Activated CD4-positive, CD25-positive, alpha-beta regulatory T cell treated with anti-CD3 and anti-CD28 coated beads, Interleukin-2, amount 50 U/mL, for 16 hours (primary cell): ENCODE measurements around the gene PLA2G4C.
"Not testable (repeated sequence)": the region's sequence is repeated elsewhere in the genome, so short reads cannot be mapped to it uniquely, and the experiment has no call there.

Experiments used
- DNase-seq: peaks from one replicate; pipeline ENCODE4 v3.0.0-alpha.2; 2020; ENCODE audit warnings: low read depth, low spot score

The PLA2G4C gene

DNA sequence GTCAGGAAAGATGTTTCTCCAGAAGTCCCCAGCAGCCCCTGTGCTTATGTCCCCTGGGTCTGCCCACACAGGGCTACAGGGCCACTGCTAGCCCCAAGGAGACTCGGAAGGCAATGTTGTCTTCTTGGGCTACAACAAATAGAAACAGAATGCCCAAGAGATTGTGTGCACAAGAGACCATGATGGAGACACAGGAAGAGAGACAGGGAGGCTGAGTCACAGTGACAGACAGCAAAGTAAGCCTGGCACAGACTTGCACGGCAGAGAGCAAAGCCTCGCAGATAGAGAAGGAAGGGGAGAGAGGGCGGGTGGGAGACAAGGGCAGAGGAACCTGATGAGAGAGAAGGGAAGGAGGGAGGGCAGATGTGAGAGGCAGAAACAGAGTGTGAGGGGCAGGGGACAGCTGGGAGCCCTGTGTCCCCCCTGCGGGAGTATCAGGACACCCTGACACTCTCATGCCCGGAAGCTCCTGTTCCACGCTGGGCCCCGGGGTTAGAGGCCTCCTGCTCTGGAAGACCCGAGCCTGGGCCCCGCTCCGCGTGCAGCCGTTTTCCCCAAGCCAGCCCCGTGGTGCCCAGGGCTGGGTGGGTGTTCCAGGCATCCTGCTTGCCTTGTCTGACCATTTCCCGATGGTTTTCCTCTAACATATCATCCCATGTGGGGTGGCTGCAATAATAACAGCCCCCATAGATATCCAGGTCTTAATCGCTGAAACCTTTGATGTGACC is 2.7 kb upstream of the PLA2G4C start:
- DNase-seq = no peak

GRCh38 chr19:48111280-48111679 is 663 bp upstream of the PLA2G4C start:
- DNase-seq = no peak

DNA sequence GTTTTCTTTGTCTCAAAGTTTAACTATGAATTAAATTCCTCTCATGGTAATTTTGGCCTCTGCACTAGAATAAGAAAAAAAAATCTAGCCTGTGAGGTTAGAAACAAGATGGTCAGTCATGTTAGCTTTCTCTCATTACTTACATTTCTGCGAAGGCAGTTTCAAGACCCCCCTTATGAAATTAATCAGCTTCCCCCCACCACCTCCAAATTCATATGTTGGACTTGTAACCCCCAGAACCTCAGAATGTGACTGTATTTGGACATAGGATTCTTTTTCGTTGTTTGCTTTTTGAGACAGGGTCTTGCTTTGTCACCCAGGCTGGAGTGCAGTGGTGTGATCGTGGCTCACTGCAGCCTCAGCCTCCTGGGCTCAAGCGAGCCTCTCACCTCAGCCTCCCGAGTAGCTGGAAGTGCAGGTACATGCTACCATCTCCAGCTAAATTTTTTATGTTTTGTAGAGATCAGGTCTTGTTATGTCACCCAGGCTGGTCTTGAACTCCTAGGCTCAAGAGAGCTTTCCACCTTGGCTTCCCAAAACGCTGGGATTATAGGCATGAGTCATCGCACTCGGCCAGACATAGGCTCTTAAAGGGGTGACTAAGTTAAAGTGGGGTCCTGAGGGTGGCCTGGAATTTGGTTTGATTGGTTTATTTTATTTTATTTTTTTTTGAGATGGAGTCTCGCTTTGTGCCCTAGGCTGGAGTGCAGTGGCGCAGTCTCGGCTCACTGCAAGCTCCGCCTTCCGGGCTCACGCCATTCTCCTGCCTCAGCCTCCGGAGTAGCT is 1.4 kb downstream of the PLA2G4C start:
- no peak for DNase-seq

- DNase-seq = no peak
These were observed 6.7 kb downstream of the PLA2G4C start for GRCh38 chr19:48103922-48104321.

- no peak for DNase-seq
These were observed 7.5 kb downstream of the PLA2G4C start for GRCh38 chr19:48102870-48103751.

DNA sequence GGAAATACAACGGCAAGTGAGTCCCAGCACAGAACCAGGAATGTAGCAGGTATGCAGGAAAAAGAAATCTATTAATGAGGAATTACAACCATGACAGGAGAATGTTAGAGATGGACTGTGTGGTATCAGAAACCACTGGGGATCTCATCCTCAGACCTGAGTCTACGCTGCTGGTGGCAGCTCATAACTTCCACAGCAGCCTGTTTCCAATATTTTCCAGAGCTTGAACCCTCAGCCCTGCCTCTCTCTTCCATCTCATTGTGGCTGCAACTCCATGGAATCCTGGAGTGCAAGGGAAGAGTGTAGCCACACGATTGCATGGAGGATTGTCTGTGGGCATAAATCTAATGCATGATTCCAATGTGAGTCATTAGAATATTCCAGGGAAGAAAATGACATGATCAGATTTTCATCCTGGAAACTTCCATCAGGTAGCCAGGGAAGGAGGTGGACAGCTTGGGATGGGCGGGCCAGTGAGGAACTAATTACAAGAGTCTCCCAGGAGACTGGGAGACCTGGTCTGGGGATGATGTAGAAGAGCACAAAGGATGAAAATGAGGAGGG is 14.9 kb downstream of the PLA2G4C start:
- no peak for DNase-seq

GRCh38 chr19:48094855-48095203 is 15.8 kb downstream of the PLA2G4C start:
- no peak for DNase-seq

GRCh38 chr19:48094129-48094854 is 16.3 kb downstream of the PLA2G4C start:
- no peak for DNase-seq

DNA sequence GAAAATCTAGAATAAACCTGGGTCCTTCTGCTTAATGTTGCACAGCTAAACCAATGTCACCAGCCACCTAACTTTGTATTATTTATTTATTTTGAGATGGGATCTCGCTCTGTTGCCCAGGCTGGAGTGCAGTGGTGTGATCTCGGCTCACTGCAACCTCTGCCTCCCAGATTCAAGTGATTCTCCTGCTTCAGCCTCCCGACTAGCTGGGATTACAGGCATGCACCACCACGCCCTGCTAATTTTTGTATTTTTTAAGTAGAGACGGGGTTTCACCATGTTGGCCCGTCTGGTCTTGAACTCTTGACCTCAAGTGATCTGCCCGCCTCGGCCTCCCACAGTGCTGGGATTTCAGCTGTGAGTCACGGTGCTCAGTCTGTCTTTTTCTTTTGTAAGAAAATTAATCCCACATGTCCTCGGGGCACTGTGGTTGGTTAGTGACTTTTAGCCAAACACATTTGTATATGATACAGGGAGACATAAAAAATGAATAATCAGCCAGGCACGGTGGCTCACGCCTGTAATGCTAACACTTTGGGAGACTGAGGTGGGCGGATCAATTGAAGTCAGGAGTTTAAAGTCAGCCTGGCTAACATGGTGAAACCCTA is 19.4 kb downstream of the PLA2G4C start:
- DNase-seq = not testable (repeated sequence)

DNA sequence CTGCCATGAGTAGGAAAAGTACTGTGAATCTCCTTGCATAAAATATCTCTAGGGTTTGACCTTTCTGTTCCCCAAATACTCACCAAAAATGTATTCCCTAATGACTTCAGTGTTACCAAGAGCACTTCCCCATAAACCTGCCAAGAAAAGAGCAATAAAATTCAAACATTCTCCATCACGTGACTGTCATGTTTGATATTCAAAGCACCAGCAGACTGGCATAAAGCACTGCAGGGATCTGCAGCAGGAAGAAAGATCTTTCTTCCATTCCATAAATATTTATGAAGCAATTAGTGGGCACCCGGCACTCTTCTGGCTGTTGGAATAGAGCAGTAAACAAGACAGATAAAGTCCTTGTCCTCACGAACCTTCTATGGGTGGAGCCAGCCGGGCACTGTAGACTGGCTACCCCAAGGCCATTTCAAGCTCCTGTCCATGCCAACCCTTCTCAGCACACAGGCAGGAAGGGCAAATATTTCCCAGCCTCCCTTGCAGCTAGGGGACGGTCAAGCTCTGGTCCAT is 20.3 kb downstream of the PLA2G4C start:
- DNase-seq = no peak

DNA sequence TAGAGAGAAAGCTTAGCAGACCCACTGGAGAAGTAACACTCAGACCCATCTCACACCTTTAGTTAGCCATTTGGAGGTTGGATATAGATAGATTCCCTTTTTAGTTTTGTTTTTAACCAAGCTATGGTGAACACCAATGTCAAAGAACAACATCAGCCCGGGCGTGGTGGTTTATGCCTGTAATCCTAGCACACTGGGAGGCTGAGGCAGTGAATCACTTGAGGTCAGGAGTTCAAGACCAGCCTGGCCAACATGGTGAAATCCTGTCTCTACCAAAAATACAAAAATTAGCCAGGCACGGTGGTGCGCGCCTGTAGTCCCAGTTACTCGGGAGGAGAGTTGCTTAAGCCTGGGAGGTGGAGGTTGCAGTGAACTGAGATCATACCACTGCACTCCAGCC is 21.6 kb downstream of the PLA2G4C start:
- DNase-seq = not testable (repeated sequence)

DNA sequence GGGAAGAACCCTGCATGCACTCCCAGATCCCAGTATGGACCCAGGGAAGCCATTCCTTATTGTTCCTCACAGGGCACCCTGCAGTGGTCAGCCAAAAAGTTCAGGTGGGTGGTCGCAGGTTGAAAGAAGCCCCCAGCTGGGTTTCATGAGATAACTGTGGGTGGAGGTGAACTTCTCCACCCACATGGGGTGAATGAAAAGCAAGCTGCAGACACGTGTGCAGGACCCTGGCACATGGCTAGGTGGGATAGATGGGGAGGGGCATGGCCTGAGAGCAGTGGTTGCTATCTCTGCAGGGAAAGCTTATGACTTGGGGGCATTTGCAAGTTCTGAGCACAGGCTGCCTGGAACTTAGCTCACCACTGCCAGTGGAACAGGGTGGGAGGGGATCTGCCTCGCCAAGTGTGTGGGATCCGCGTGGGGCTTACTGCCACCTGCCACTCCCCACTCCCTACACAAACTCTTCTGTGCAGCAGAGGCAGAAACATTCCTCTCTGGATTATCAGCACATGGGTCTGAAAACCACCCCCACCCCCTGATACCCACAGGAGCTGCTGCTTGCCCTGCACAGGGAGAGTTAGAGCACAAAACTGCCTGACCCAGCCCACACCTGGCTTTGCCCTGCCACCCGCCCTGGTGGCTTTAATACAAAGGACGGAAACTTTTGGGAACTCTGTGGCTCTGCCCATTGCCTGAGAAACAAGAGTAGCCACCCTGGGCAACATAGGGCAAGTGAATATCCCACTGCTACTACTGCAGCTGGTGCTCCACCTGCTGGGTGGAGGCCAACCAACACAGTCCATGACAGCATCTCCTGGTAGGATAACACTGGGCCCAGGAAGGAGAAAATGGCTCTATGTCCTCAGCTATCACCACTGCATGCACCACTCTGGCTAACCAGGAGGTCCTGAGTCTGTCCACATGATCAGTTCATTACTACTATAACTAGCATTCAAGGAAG is 24.4 kb downstream of the PLA2G4C start:
- DNase-seq = no peak

DNA sequence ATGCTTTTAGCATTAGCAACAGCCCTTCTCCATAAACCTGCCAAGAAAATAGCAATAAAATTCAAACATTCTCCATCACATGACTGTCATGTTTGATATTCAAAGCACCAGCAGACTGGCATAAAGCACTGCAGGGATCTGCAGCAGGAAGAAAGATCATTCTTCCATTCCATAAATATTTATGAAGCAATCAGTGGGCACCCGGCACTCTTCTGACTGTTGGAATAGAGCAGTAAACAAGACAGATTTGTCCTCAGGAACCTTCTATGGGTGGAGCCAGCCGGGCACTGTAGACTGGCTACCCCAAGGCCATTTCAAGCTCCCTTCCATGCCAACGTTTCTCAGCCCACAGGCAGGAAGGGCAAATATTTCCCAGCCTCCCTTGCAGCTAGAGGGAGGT is 25.5 kb downstream of the PLA2G4C start:
- DNase-seq = no peak

DNA sequence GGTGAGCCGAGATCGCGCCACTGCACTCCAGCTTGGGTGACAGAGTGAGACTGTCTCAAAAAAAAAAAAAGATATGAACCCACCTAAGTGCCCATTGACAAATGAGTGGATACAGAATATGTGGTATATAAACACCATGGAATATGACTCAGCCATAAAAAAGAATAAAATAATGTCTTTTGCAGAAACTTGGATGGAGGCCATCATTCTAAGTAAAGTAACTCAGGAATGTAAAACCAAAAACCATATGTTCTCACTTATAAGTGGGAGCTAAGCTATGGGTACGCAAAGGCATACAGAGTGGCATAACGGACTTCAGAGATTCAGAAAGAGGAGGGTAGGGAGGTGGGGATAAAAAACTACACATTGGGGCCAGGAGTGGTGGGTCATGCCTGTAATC is 29.5 kb downstream of the PLA2G4C start:
- DNase-seq = no peak

DNA sequence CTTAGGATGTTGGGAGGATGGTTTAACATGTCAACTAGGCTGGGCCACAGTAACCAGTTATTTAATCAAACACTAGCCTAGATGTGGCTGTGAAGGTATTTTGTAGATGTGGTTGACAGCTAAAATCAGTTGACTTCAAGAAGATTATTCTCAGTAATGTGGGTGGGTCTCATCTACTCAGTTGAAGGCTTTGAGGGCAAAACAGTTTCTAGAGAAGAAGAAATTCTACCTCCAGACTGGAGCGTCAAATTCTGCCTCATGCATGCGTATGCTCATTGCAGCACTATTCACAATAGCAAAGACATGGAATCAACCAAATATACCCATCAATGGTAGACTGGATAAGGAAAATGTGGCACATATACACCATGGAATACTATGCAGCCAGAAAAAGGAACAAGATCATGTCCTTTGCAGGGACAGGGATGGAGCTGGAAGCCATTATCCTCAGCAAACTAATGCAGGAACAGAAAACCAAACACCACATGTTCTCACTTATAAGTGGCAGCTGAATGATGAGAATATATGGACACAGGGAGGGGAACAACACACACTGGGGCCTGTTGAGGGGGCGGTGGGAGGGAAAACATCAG is 40.3 kb downstream of the PLA2G4C start:
- DNase-seq = not testable (repeated sequence)

DNA sequence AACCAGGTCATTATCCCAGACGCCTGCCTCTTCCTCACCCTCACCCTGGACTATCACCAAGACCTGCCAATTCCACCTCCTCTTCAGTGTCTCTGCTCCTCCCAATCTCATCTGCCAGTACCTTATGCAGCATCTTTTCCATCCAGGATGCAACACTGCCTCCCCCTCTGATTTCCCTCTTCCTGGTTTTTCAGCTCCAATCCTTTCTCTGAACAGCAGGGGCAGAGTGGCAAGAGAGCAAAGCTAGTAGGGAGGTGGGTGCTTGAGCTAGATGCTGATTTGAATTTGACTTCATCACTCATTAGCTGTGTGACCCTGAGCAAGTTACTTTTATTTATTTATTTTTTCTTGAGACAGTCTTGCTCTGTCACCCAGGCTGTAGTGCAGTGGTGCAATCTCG is 41.2 kb downstream of the PLA2G4C start:
- DNase-seq = no peak

DNA sequence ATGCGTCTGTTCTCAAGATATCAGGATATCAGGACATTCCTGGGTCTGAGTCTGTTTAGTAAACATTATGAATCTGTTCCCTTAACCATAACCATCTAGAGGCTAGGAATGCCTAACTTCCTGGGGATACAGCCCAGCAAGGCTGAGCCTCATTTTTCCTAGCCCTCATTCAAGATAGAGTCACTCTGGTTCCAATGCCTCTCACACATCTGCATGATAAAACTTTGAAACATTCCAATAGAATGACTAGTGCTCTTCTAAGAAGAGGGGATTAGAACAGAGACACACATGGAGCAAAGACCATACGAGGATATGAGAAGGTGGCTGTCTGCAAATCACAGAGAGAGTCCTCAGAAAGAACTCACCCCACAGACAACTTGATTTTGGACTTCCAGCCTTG is 46.1 kb downstream of the PLA2G4C start:
- DNase-seq = no peak

GRCh38 chr19:48061401-48062344 is 48.9 kb downstream of the PLA2G4C start:
- no peak for DNase-seq
